ENCODE measurements around the gene OGFR.

OGFR gene

GRCh38 chr20:62828511-62829230 is 24.0 kb downstream of the OGFR start:
- ChIA-PET POLR2A (no interaction called here), CTCF (no interaction called here)

GRCh38 chr20:62829231-62830230 is 24.9 kb downstream of the OGFR start:
- ChIA-PET CTCF (no interaction called here), POLR2A (no interaction called here)
- no peak for TF ChIP-seq FOXA1 (IDR thresholded peaks at IDR 0.05)
- no peak for TF ChIP-seq TARDBP (IDR thresholded peaks at IDR 0.05)
- no peak for TF ChIP-seq HDGF (IDR thresholded peaks at IDR 0.05; ENCODE audit: borderline replicate concordance)
- TF ChIP-seq CTBP1 (IDR thresholded peaks at IDR 0.05; ENCODE audit: borderline replicate concordance) = no peak
- no peak for TF ChIP-seq PKNOX1 (IDR thresholded peaks at IDR 0.05)
- no peak for TF ChIP-seq BHLHE40 (IDR thresholded peaks at IDR 0.05; ENCODE audit: borderline replicate concordance)
- no peak for TF ChIP-seq NFRKB (IDR thresholded peaks at IDR 0.05)
- no peak for TF ChIP-seq ZNF384 (IDR thresholded peaks at IDR 0.05)
- DNase-seq (ENCODE audit: extremely low spot score) = no peak

More at GRCh38 chr20:62828511-62829230, 24.0 kb downstream of the OGFR start:
- TF ChIP-seq PKNOX1 (IDR thresholded peaks at IDR 0.05) (no peak), SUZ12 (IDR thresholded peaks at IDR 0.05) (no peak), FOXM1 (IDR thresholded peaks at IDR 0.05; ENCODE audit: borderline replicate concordance) (no peak), ZNF384 (IDR thresholded peaks at IDR 0.05) (no peak), BHLHE40 (IDR thresholded peaks at IDR 0.05; ENCODE audit: borderline replicate concordance) (no peak), LEF1 (IDR thresholded peaks at IDR 0.05; ENCODE audit: borderline replicate concordance) (no peak), ELF4 (IDR thresholded peaks at IDR 0.05) (no peak), HDGF (IDR thresholded peaks at IDR 0.05; ENCODE audit: borderline replicate concordance) (no peak)
- no peak for DNase-seq (ENCODE audit: extremely low spot score)

GRCh38 chr20:62830251-62830650 is 25.6 kb downstream of the OGFR start:
- TF ChIP-seq LEF1 (IDR thresholded peaks at IDR 0.05; ENCODE audit: borderline replicate concordance) = no peak
- no peak for TF ChIP-seq FOXA1 (IDR thresholded peaks at IDR 0.05)
- no peak for TF ChIP-seq NFRKB (IDR thresholded peaks at IDR 0.05)
- TF ChIP-seq CTBP1 (IDR thresholded peaks at IDR 0.05; ENCODE audit: borderline replicate concordance) = no peak
- no peak for TF ChIP-seq BHLHE40 (IDR thresholded peaks at IDR 0.05; ENCODE audit: borderline replicate concordance)
- TF ChIP-seq L3MBTL2 (conservative IDR thresholded peaks at IDR 0.05) = no peak
- no peak for TF ChIP-seq FOXK2 (IDR thresholded peaks at IDR 0.05)
- no peak for TF ChIP-seq PKNOX1 (IDR thresholded peaks at IDR 0.05)
- TF ChIP-seq ZNF384 (IDR thresholded peaks at IDR 0.05) = no peak
- POLR2A ChIA-PET = no interaction called here
- CTCF ChIA-PET = no interaction called here
- DNase-seq (ENCODE audit: extremely low spot score) = no peak

- CTCF ChIA-PET = no interaction called here
- POLR2A ChIA-PET = no interaction called here
- DNase-seq (ENCODE audit: extremely low spot score) = no peak
- TF ChIP-seq CTBP1 (IDR thresholded peaks at IDR 0.05; ENCODE audit: borderline replicate concordance) = no peak
- TF ChIP-seq ZNF384 (IDR thresholded peaks at IDR 0.05) = no peak
- TF ChIP-seq TARDBP (IDR thresholded peaks at IDR 0.05) = no peak
- no peak for TF ChIP-seq ARNT (IDR thresholded peaks at IDR 0.05)
- TF ChIP-seq NFRKB (IDR thresholded peaks at IDR 0.05) = no peak
- TF ChIP-seq FOXM1 (IDR thresholded peaks at IDR 0.05; ENCODE audit: borderline replicate concordance) = no peak
- TF ChIP-seq SUZ12 (IDR thresholded peaks at IDR 0.05) = no peak
- TF ChIP-seq L3MBTL2 (conservative IDR thresholded peaks at IDR 0.05) = no peak; the same call in 1 of the 2 replicates
- TF ChIP-seq BHLHE40 (IDR thresholded peaks at IDR 0.05; ENCODE audit: borderline replicate concordance) = no peak
These were observed 26.2 kb downstream of the OGFR start for GRCh38 chr20:62830821-62831220.

- TF ChIP-seq FOXA1 (IDR thresholded peaks at IDR 0.05) (no peak), NFRKB (IDR thresholded peaks at IDR 0.05) (no peak), ELF4 (IDR thresholded peaks at IDR 0.05) (no peak), BHLHE40 (IDR thresholded peaks at IDR 0.05; ENCODE audit: borderline replicate concordance) (no peak), FOXK2 (IDR thresholded peaks at IDR 0.05) (no peak), ZNF384 (IDR thresholded peaks at IDR 0.05) (no peak), LEF1 (IDR thresholded peaks at IDR 0.05; ENCODE audit: borderline replicate concordance) (no peak), PKNOX1 (IDR thresholded peaks at IDR 0.05) (no peak), FOXM1 (IDR thresholded peaks at IDR 0.05; ENCODE audit: borderline replicate concordance) (no peak), CTBP1 (IDR thresholded peaks at IDR 0.05; ENCODE audit: borderline replicate concordance) (no peak), HDGF (IDR thresholded peaks at IDR 0.05; ENCODE audit: borderline replicate concordance) (no peak), L3MBTL2 (conservative IDR thresholded peaks at IDR 0.05) (no peak), TARDBP (IDR thresholded peaks at IDR 0.05) (no peak), SP1 (IDR thresholded peaks at IDR 0.05) (no peak), ARNT (IDR thresholded peaks at IDR 0.05) (no peak), SUZ12 (IDR thresholded peaks at IDR 0.05) (no peak)
- ChIA-PET POLR2A (interaction anchor here (1.2 kb wide), 1 partner anchor 30 kb away, joined by 3 read pairs; the partner anchor contains the start of gene TCFL5), CTCF (interaction anchor here (0.9 to 2.2 kb wide), 2 partner anchors 9 to 16 kb away, joined by 3 to 10 read pairs; no protein-coding TSS in a partner anchor)
- no peak for DNase-seq (ENCODE audit: extremely low spot score)
These were observed 26.7 kb downstream of the OGFR start for GRCh38 chr20:62831361-62831788.

Data from HEK293T (cell line).